Measurements from ENCODE around the gene TMEM236.

TMEM236 gene

DNA sequence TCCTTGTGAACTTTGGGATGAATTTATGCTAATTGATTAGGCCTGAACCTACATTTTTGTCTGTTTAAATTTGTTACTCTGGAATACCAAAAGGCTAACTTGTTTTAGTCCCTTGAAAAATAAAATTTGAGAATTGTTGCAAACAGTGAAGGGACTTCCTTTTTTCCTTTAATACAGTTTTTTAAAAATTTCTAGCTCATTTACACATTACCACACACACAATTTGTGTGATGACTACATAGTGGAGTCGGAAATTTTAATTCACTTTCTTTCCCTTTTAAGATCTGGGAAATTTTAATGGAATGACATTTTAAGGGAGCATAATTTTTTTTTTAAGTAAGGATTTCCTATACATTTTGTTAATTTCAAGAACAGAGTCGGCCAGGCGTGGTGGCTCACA is 8.6 kb upstream of the TMEM236 start:
- DNase-seq, result no peak

DNA sequence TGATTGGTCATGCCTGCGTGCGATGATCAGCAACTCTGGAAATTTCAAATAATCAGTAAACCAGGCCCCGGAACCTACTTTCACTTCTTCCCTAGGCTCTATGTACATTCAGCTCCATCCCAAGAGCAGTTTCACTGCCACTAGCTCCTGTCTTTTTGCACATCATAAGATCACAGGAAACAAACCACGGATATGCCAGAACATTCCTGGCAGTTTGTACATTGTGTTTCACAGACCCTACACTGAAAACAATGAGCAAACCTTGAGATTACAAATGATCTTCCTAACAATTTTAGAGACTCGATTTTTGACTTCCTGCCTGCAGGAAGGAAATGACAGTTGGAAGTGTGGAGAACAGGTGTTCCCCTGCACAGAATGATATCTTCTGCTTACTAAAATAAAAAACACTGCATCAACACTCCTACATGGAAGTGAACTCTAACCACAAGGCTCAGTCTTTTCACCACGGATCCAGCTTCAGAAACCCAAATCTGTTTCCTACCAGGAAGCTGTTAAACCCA is 7.6 kb upstream of the TMEM236 start:
- peak; percentile 59 for DNase-seq

DNA sequence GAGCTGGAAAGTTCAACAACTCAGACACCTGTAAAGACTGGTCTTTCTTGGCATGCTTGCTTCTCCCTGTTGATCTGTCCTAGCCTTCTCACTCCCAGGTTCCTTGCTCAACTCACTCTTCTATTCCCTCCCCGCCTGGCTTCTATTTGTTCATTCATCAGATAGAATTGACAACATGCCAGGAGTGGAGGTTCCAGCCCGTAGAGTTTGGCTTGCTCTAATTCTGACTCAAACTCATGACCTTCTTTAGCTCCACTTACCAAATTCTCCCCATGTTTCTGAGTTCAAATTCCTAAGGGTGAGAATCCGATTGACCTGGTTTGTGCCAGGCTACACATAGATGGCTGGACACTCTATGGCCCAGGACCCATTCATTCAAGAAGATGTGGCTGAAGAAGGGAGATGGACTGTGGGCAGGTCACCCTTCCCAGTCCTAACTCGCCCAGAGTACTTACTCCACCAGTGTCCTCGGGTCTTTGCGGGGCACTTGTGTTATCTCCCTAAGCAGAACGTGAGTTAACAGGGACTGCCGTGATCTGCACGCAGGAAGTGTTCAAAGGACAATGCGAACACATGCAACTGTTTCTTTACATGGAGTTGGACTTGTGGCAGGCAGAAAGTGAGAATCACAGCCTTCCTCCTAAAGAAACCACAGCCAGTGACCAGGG is 4.0 kb upstream of the TMEM236 start:
- DNase-seq, result no peak

DNA sequence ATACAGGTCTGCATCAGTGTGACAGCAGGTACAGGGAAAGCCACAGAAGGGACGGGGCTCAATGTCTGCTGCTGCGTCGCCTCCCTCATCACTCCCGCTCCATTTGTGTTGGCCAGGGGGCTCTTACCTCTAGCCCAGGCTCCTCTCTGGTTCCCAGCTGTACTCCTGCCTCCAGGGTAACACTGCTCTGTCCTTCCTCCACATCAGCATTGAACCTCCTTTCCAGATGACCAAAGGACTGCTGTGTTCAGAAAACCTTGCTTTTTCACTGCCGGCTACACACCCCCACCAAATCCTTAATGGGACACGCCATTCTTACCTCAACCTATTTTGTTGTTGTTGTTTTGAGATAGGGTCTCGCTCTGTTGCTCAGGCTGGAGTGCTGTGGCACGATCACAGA is 2.1 kb upstream of the TMEM236 start:
- DNase-seq, result no peak

DNA sequence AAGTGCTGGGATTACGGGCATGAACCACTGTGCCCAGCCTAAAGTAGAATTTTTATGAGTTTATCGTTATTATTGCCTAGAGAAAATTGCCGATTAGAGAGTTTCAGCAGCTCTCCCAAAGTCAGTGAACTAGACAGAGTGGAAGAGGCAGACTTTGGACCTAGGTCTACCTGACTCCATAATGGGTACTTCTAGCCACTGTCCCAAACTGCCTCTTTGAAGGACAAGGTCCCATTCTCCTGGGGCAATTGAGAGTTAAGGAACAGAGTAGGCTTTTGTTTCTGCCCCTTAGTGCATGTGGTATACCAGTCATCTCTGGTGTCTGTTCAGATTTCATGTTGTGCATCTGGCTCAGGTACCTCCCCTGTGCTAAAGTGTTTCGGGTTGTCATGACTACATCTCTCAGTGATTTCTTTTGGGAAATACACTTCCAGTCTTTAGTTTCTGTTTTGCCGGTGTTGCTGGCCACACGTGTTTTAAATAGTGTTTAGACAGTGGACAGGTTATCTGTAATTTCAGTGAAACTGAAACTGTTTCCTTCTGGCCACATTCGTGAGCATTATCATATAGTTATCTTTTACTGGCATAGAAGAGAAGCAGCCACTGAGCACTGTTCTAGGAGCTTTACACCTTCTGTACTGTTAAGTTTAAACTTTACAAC is 4.7 kb downstream of the TMEM236 start:
- DNase-seq, result peak; percentile 29

DNA sequence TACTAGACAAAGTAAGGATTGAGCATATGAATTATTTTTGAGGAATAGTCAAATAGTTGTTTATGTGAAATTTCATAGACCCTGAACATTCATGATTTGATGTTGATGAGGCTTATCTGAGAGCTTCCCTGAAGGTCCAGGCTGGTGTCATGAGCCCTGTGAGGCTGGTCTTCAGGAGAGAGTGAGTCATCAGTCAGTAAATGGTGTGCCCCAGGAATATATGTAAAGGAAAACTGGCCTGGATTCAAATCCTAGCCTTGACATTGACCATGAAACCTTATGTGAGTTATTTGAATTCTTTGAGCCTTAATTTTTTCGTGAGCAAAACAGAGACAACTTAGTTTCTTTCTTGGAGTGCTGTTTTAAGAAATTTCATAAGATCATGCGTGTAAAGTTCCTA is 6.2 kb downstream of the TMEM236 start:
- no peak for DNase-seq

DNA sequence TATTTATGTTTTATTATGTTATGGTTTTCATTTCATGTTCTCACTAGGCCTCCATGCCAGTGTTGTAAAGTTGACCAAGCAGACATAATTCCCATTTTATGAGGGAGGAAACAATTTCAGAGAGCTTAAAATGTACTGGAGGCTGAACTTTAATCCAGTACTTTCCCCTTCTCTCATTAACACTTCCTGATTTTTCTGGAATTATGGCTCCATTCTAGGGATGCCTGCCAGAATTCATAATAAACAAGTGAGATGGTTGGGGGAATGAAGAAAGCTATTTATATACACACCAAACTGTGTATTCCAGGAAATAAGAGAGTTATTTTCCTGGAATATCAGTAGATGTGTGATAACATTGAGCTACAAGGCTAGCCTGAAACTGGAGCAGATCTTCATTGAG is 6.9 kb downstream of the TMEM236 start:
- no peak for DNase-seq

DNA sequence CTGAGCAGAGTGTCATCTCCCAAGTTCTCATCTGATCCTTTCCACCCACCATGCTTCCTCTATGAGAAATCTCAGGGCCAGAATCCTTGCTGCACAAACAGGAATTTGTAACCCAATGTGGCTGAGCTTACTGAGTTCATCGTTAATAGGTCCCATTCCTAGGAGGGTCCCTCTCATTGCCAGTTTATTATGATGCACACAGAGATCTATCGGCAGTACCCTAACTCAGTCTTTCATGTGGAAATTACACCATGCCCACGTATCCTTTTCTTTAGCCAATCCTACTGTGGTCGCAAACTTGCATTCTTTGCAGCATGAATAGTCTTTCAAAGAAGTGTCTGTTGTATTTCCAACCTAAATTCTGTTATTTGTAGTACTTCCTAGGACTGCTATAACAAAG is 12.1 kb downstream of the TMEM236 start:
- DNase-seq, result no peak

DNA sequence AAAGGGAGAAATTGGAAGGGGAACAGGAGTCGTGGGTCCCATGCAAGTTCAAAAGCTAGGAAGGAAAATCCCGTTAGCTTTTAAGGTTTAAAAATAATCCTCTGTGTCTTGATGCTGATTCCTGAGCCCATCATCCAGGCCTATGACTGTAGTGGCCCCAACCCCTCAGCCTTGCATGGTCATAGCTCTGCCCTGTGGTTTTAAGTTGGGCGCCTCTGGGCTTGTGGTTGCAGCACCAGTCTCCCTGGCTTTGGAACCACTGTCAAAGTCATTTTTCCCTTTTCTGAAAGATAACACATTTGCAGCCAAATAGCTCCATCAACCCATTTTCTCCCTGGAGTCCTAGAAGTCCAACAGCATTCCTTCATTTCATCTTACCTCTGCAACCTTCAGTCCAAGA is 13.6 kb downstream of the TMEM236 start:
- peak; percentile 49 for DNase-seq

DNA sequence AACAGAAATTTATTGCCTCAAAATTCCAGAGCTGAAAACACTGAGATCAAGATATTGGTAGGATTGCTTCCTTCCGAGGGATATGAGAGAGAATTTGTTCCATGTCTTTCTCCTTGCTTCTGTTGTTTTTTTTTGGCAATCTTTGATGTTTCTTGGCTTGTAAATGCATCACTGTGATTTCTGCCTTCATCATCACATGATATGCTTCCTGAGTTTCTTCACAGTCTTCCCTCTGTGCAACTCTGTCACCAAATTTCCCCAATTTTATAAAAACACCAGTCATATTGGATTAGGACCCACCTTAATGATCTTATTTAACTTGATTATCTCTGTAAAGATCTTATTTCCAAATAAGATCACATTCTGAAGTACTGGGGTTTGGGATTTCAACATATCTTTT is 14.7 kb downstream of the TMEM236 start:
- DNase-seq, result no peak

DNA sequence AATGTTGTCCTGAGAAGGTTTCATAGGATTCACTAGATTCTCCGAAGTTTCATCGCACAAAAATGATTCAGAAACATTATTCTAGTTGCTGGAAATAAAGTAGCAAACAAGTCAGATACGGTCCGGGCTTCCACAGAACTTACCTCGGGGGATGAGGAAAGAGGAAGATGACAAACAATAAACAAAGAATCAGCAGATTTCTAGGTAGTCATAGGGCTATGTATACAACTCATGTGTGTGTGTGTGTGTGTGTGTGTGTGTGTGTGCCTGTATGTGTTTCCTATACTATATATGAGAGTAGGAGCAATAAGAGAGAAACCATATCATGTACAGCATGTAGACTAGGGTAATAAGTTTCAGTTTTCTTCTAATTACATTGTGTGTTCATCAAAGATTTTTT is 16.5 kb downstream of the TMEM236 start:
- no peak for DNase-seq

DNA sequence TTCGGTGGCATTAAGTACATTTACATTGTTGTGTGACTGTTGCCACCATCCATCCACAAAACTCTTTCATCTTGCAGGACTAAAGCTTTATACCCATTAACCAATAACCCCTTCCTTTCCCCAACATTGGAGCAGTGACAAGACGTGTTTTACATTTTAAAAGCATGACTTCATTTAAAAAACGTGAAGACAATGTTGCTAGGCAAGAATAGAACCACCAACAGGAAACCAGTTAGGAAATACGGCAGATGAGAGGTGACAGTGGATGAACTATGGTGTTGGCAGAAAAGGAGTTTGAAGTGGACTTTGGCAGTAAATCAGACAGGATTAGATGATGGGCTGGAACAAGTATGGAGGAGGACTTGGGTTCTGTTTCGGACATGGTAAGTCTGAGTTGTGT is 17.0 kb downstream of the TMEM236 start:
- no peak for DNase-seq

DNA sequence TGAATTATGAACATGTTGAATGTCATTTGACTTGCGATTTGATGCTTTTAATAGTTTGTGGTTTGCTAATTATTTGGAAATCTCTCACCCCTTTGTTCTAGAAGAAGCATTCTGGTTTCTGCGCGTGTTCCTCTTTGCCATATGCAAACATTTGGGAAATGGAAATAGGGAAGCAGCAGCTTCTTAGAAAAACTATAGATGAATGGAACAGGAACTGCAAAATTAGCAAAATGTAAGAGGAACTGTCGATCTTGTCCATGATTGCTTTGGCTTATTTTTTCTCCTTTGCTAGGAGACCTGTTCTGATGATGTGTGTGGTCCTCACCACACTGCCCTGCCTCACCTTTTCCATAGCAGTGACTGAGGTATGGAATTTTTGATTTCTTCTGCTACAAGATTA is 19.0 kb downstream of the TMEM236 start:
- DNase-seq, result peak; percentile 37

DNA sequence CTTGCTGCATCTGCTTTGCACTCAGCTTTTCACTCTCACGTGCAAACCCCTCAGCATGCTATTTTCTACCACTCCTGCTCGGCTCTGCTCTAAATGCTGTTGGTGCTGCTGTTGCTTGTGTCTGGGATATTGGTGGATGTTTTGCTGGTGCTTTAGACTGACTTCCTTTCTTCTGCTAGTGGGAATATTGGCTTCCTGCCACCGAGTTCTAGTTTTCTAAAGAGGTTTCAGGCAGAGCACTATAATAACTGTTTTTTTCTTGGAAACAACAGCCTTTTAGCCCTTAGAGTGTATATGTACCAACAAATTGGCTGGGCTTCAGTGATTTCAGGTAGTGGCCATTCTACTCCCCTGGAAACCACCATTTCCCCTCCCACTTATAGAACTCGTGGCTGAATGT is 27.8 kb downstream of the TMEM236 start:
- DNase-seq, result no peak

DNA sequence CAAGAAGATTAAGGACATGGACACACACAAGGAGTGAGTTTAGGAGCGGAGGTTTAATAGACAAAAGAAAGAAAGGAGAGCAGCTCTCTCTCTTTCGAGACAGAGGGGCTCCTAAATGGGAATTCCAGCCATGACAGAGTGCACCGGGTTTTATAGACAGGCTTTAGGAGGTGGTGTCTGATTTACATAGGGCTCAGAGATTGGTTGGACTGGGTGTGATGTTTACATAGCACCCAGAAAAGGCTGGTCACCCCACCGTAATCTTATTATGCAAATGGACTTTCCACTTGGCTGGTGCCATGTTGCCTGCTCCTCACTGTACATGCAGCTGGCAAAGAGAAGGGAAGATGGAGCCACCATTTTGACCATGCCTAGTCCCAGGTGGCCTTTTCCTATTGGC is 28.7 kb downstream of the TMEM236 start:
- no peak for DNase-seq

DNA sequence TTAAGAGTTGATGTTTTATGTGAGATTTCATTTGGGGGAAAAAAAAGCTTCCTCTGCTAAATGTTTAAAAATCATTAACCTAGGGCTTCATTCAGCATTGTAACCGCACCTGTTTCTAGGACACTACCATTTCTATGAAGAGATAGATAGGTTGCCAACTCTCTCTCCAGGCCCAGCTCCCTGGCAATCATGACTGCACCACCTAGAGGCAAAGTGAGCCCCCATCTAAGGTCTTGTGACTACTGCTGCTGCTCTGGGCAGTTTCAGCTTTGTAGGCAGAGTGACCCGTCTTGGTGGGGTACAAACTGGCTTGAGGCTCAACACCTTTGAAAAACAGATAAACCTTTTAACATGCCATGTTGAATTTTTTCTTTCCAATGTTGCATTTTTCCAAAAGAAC is 29.9 kb downstream of the TMEM236 start:
- peak; percentile 31 for DNase-seq

DNA sequence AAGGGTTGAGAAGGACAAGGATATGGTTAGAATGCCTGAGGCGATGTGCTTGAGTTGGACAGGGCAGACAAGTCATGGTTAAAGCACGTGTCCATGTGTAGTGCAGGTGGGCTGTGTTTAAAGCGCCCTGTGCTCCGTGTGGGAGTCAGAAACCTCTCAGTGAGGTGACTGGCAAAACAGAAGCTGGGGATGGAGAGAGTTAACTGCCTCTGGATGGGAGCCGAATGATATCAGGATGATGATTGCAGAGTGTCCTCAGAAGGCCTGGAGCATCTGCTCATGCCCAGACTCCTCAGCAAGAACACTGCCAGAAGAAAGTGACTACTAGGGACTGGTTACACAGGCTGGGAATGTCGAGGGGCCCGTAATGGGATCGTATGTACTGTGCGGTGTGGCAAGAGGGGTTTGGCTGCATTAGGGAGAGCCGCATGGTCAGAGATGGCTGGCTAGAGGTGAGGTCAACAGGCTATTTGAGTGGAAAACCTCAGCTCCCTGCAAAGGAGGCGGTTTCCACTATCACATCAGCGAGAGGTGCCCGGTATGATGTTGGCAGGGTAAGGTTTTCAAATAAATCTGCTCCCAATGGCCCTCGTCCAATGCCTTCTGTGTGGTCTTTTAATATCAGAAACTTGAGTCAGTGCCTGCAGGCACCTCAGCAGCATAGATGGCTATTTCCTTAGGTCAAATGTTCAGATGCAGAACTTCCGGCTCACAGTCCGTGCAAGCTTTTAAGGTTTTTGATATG is 31.1 kb downstream of the TMEM236 start:
- peak; percentile 21 for DNase-seq

DNA sequence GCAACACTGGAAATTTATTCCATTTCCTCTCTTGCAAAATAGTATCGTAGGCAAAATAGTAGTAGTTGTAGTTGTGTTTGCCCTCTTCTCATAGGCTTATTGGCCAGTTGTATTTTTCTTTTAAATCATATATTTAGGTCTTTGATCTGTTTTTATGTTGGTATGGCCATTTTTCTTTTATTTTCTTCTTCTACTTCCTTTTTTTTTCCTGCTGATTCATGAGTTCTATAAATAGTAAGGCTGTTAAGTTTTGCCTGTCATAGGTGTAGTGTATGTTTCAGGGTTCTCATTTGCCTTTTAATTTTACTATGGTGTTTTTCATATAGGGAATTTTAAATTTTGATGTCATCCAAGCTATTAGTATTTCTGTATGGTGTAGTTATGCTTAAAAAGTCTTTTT is 31.8 kb downstream of the TMEM236 start:
- DNase-seq, result peak; percentile 50

DNA sequence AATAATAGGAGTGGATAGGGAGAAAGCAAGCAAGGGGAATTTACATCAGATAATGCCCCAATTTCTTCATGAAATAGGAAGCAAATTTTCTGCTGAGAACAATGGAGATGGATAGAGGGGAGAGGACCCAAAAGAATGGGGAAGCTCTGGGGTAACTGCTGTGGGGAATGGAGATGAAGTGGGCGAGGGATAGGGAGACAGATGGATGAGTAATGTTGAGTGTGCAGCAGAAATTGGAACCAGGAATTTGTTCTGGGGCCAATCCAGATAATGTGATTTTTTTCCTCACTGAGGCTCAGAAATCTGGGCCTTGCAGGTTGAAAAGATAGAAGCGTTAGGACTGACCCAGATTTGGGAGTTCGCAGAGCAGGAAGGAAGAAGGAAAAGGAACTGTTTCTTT is 32.7 kb downstream of the TMEM236 start:
- no peak for DNase-seq

DNA sequence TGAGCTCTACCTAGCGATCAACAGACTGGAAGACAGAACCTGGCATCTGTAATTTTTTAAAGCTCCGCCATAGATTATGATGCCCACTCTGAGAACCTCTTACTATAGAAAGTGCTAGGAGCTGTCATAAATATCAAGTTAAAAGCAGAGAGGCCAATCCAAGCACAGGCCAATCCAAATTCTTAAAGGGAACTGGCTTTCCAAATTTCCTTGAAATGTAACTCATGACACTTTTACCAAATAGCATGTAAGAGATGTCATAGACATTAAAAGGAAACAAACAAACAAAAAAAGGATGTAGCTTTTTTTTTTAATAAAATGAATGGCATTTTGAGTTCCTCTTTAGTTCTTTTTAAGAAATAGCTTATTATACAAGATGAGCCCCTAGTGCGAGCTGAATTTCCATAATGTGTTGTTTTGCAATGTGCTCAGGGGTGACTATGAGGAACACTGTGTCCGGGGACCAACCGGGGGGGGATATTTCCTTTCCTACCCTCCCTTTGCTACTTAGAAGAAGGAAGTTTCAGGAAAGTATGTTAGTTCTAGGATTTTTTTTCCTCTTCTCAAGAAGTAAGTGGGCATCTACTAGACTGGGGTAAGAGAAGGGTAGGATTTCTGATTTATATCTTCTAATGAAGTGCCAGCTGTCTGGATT is 33.4 kb downstream of the TMEM236 start:
- DNase-seq, result peak; percentile 38

DNA sequence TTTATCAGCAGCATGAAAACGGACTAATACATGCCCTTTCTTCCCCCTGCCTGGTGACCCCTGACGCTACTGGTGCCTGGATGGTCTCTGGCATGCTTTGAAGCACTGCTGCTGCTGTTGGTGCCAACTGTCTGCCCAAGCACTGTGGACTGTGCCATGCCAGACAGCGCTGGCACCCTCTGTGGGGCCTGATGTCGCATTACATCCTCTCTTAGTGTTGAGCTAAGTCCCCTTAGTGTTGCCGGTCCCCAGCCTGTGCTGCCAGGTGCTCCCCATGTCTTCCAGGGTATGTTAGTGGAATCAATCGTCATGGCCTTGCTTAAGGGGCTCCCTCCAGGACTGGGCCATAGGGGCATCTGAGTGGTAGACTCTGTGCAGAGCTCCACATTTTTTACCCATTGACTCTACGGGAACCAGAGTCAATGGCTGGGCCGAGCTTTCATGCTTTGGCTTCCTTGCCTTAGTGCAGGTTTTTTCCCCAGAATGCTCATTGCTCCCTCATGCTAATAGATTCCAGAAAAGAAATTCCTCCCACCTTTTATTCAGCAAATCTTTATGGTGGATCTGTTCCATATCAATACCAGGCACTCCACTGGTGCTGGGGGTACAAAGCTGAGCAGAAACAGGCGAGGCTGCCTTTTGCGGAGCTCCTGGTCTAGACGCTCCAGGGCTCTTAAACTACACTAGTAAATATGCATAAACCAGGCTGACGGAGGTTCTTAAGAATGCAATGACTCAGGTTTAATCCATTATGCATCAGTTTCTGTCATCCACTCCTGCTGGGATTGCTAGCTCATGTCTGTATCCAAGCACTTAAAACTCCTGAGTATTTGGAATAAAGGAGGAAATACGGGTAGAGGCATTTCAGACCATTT is 35.3 kb downstream of the TMEM236 start:
- DNase-seq, result no peak

DNA sequence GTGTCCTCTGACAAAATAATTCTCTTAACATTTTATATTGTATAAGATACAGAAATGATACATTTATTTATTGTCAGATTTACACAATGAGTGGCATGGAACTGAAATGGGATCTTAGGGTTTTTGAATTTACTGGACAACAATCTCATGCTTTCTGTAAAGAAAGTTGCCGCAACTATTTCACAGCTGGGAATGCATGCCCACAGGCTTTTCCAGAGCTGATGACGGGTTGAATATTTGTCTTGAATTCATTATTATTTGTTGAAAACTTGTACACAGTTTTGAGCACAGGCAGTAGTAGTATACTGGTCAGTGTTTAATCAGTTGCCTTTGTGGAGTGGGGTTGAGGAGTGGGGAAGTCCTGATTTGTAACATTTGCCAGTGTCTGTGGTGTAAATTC is 36.6 kb downstream of the TMEM236 start:
- DNase-seq, result no peak

DNA sequence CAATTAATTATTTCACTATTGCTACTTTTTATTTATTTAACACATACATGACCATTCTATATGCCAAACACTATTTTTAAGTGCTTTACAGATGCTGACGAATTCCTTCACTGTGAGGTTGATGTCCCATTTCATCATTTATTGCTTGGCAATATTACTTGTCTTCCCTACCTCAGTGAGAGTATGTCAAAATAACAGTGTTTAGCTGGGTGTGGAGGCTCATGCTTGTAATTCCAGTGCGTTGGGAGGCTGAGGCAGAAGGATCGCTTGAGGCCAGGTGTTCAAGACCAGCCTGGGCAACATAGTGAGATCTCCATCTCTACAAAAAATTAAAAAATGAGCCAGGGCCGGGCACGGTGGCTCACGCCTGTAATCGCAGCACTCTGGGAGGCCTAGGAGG is 37.4 kb downstream of the TMEM236 start:
- no peak for DNase-seq

Measured in hematopoietic multipotent progenitor cell treated with erythropoietin and hydrocortisone succinate and interleukin-3 and kit ligand, for 4 days (in vitro differentiated cells).